Hematopoietic multipotent progenitor cell treated with erythropoietin and hydrocortisone succinate and interleukin-3 and kit ligand, for 17 days (in vitro differentiated cells): Measurements from ENCODE around the gene CMTM7.
"Not testable (repeated sequence)": the region's sequence is repeated elsewhere in the genome, so short reads cannot be mapped to it uniquely, and the experiment has no call there.

Source experiments
- DNase-seq: peaks from one replicate; pipeline ENCODE4 v3.0.0-alpha.2; 2015; ENCODE audit warnings: low spot score

The CMTM7 gene

DNA sequence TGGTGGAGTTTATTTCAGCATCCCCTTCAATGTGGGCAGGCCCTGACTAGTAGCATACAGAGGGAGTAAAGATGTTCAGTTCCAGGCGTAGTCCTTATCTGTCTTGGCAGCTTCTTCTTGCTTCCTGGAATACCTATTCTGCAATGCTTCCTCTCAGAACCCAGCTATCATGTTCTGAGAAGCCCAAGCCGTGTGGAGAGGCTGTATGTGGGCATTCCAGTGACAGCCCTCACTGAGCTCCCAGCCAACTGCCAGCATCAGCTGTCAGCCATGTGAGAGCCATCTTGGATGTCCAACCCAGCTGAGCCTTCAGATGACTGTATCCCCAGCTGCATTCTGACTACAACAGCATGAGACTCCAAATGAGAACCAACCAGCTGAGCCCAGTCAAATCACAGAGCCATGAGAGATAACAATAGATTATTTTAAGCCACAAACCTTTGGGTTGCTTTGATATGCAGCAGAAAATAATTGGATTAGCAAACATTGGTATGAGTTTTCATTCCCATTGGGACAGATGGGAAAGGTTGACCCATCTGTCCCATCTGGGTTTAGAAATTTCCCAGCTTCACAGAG, 8.4 kb upstream of the CMTM7 start:
- no peak for DNase-seq

GRCh38 chr3:32384938-32385337, 6.7 kb upstream of the CMTM7 start:
- no peak for DNase-seq

GRCh38 chr3:32387512-32387911, 4.1 kb upstream of the CMTM7 start:
- no peak for DNase-seq

DNA sequence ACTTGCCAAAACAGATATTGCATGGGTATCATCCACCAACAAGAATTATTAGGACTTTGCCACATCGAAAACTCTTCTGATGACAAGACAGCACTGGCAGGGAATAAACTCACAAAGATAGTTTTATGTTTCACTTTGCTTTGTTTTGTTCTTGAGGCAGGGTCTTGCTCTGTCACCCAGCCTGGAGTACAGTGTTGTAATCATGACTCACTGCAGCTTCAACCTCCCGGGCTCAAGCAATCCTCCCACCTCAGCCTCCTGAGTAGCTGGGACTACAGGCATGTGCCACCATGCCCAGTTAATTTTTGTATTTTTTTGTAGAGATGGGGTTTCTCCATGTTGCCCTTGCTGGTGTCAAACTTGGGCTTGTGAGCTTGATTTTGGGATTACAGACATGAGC, 2.1 kb upstream of the CMTM7 start:
- DNase-seq, result not testable (repeated sequence)

DNA sequence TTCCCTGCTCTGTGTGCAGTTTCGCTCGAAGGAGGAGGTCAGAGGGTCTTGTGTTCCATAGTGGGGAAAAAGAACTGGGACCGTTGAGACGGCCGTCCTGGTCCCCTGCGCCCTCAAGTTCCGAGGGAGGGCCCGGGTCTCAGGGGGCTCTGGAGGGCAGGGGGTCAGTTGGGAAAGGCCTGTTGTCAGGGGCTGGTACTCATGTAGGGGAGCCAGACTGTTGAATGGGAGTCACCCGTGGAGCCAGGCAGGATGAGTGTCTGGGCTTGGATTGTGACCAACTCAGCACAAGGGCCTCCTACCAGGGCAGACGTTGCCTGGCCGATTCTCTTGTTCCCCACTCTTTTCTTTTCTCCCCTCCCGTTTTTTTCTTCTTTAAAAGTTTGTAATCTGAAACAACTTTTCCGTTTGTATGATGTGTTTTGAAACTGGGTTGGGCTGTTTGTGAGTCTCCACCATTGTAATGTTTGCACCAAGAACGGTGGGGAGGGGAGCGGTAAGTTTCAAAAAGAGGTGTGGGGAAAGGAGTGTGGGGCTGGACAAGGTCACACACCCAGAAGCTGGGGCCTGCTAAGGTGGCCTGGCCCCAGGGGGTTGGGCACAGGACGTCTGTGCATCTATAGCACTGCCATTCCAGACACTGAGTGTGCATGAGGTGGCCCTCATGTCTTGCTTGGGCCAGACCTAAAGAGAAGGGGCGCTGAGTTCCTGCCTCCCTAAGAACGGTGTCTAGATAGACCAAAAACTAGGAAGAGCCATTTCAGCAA, 1.1 kb downstream of the CMTM7 start:
- DNase-seq, result no peak

DNA sequence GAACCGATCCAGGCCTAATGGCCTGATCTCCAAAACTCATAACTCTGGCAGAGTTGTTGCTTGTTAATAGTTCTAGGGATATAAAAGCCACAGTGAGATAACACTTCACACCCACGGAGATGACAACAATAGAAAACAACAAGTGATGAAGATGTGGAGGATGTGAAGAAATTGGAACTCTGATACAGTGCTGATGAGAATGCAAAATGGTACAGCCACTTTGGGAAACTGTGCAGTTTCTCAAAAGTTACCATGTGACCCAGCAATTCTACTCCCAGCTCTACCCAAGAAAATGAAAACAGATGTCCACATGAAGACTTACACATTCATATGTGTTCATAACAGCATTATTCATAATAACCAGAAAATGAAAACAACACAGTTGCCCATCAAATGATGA, 3.8 kb downstream of the CMTM7 start:
- no peak for DNase-seq

- no peak for DNase-seq
Measured at GRCh38 chr3:32397941-32398340, 6.3 kb downstream of the CMTM7 start.

DNA sequence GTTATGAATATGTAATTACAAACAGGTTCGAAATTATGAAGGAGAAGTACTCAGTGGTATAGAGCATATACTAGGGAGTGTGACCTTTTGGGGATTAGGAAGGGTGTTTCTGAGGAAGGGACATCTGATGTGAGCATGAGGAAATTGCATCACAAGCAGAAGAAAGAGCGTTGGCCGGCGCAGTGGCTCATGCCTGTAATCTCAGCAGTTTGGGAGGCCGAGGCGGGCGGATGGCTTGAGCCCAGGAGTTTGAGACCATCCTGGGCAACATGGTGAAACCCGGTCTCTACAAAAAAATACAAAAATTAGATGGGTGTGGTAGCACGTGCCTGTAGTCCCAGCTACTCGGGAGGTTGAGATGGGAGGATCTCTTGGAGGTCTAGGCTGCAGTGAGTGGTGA, 6.9 kb downstream of the CMTM7 start:
- DNase-seq, result no peak

- peak; percentile 66 for DNase-seq
Measured at GRCh38 chr3:32399030-32399620, 7.5 kb downstream of the CMTM7 start.

DNA sequence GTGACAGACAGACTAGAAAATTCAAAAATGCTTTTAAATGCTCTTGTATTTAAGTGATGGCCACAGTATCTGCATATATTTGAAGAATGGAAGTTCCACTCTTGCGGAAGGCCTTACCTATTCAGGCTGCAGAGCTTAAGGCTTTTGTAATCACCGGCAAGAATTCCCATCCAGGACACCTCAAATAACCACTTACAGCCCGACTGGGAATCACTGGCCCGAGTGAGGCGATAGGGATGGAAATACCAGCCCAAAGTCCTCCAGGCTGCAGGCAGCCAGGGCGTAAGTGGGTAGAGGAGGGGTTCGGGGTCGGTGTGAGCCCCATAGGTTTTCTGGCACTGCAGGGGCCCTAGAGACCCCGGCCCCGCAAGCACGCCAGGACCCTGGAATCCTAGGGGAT, 9.5 kb downstream of the CMTM7 start:
- no peak for DNase-seq

DNA sequence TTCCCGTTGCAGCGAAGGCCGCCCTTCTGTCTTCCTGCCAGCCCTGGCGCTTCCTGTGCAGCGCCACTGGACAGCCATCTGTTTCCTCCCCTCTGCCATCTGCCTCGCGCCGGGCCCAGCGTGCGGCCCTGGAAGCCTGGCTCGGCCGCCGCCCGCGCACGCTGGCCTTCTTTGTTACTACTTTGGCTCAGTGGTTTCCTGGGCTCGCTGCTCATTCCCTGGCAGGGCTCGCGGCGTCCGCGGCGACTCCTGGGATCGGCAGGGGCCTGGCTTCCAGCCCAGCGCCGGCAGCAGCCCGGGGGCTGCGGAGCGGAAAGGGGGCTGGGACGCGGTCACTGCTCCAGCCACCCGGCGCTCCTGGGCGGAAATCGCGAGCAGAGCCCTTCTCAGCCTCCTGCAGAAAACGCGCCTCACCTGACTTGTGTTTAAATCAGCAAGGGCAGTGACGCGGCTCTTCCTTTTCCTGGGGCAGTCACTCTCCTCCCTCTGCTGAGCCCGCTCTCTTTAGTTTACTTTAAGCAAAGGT, 10.0 kb downstream of the CMTM7 start:
- DNase-seq, result no peak

- DNase-seq, result no peak
Measured at GRCh38 chr3:32403663-32404062, 12.0 kb downstream of the CMTM7 start.

GRCh38 chr3:32404714-32405113, 13.1 kb downstream of the CMTM7 start:
- DNase-seq, result no peak

DNA sequence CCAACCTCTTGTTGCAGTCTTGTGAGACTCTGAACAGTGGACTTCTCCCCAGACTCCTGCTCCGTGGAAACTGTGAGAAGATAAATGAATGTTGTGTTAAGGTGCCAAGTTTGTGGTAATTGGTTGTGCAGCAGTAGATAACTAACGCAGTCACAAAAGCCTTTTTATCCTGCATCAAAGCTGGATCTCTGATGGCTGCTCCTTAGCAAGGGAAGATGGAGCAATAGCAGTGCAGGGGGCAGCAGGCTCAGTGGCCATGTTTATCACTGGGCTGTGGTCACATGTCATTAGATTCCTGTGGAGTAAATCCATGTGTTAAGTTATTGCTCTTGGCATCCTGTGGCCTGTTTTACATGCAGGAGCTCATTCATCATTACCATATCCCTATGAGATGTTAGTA, 13.5 kb downstream of the CMTM7 start:
- DNase-seq, result no peak

- DNase-seq, result no peak
Measured at GRCh38 chr3:32405711-32406323, 14.2 kb downstream of the CMTM7 start.

DNA sequence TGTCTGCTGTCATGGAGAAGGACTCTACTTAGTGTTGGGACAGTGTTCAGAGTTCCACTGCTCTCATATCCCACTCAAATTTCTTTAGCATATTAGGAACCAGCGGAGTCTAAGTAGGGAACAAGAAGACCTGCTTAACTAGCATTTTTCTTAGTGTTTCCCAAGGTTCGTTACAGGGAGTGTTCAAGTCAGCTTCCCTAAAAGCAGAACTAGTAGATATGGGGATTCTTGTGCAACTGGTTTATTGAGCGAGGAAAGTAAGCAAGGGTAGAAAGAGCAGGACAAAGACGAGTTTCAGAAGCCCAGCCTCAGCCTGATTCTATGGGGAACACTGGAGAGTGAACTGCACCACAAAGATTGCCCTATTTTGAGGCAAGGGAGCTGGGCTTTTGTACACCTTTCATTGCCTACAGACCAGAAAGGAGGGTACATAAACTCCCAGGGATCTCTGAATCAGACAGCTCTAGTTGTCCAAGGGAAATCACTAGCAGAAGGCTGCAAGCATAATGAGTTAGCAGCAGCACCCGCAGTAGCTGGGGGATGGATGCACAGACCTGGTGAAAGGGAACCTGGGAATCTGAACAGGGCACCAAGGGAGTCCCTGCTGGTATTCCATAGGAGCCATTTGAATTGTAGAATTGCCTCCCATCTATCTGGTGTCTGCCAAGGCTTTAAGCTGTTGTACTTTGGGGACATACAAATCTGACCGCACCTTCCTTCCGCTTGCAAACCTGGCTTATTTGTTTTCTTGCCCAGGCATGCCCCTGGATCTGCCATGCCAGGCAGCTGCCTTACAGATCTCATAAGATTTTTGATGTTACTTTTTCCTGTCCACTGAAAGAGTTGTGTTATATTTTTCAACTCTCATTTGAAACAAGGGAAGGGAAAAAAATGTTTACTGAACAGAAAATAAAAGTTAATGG, 15.1 kb downstream of the CMTM7 start:
- DNase-seq, result no peak

- DNase-seq, result no peak
Measured at GRCh38 chr3:32410367-32411246, 19.0 kb downstream of the CMTM7 start.

GRCh38 chr3:32411442-32411841, 19.8 kb downstream of the CMTM7 start:
- DNase-seq, result no peak

- no peak for DNase-seq
Measured at GRCh38 chr3:32412887-32413286, 21.2 kb downstream of the CMTM7 start.

DNA sequence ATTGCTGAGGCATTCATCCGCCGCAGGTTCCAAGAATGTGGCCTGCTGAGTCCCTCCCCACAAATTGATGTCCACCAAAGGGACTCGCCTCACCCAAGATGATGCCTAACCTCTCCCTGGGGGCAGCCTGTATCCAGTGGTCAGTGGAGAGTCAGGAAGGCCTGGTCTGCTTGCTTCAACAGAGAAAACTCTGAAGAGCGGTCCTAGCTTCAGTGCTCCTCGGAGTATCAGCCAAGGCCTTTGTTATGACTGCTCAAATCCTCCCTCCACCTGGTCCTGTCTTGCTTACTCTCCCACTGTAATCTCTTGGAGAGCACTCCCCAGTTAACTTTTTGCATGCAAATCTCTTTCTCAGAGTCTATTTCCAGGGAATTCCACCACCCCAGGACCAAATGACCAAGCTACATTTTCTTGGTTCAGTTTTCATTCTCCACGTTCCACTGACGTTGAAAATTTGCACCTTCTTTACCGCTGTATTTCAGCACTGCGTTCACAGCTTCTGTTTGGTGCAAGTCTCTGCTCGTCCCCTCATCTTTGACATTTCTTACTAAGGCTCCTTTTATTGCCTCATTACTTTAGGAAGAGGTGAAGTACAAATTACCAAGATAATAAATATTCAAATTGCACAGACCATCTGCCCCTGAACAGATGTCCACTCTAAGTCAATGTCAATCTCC, 22.3 kb downstream of the CMTM7 start:
- no peak for DNase-seq
